ENCODE results near the gene APOL3.
"Not testable (repeated sequence)": the region's sequence is repeated elsewhere in the genome, so short reads cannot be mapped to it uniquely, and the experiment has no call there.

The APOL3 gene

DNA sequence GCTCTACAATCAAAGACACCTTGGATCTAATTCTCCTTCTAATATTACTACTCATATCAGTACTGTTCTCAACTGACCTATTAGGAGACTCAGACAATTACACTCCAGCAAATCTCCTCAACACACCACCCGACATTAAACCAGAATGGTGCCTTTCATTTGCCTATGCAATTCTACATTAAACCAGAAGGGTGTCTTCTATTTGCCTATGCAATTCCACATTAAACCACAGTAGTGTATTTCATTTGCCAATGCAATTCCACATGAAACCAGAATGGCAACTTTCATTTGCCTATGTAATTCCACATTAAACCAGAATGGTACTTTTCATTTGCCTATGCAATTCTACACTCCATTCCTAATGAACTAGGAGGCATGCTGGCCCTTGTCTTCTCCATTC lies 15.3 kb upstream of the APOL3 start:
- no peaks in the 10 kb centered on the region for H3K9me3 ChIP-seq (replicated peaks; ENCODE audit: low read length)
- no peak overlapping the region for H3K4me3 ChIP-seq (ENCODE audit: low read length)
- no peaks in the 10 kb centered on the region for H3K36me3 ChIP-seq (ENCODE audit: insufficient read depth, low read length)
- H3K4me2 ChIP-seq (ENCODE audit: low read length): no peak overlapping the region
- H3K9ac ChIP-seq (ENCODE audit: low read depth, low read length): no peak overlapping the region
- no peaks in the 10 kb centered on the region for H3K4me1 ChIP-seq (ENCODE audit: control insufficient read depth, insufficient read depth, low read length)
- H3K27me3 ChIP-seq (ENCODE audit: control insufficient read depth, insufficient read depth, low read length): peaks cover 10% of the 10 kb centered on the region

DNA sequence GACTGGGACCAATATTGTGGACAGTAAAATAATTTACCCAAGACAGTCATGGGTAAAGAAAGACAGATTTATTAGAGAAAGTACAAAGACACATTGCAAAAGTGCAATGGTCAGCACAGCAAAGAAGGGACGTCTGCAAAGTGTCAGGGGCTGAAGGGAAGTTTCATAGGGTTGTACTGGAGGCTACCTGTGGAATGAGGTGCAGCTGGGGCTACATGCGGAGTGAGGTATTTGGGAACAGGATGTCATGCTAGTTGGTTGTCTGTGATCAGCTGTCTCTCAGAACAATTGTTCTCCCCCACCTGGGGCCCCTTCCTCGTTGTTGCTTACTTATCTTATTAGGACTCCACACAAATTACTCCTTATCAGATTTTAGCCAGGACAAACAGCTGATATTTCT lies 11.4 kb upstream of the APOL3 start:
- Histone ChIP-seq H3K4me1 (ENCODE audit: control insufficient read depth, insufficient read depth, low read length) (no peaks in the 10 kb centered on the region), H3K4me2 (ENCODE audit: low read length) (no peak overlapping the region), H3K36me3 (ENCODE audit: insufficient read depth, low read length) (no peaks in the 10 kb centered on the region), H3K27me3 (ENCODE audit: control insufficient read depth, insufficient read depth, low read length) (peaks cover 30% of the 10 kb centered on the region), H3K9me3 (replicated peaks; ENCODE audit: low read length) (no peaks in the 10 kb centered on the region), H3K9ac (ENCODE audit: low read depth, low read length) (no peak overlapping the region), H3K4me3 (ENCODE audit: low read length) (no peak overlapping the region)

GRCh38 chr22:36166518-36167220 lies 6.1 kb upstream of the APOL3 start:
- no peaks in the 10 kb centered on the region for H3K4me1 ChIP-seq (ENCODE audit: control insufficient read depth, insufficient read depth, low read length)
- H3K36me3 ChIP-seq (ENCODE audit: insufficient read depth, low read length): no peaks in the 10 kb centered on the region
- no peak overlapping the region for H3K9ac ChIP-seq (ENCODE audit: low read depth, low read length)
- no peak overlapping the region for H3K4me2 ChIP-seq (ENCODE audit: low read length)
- peaks cover 65% of the 10 kb centered on the region for H3K27me3 ChIP-seq (ENCODE audit: control insufficient read depth, insufficient read depth, low read length)
- H3K9me3 ChIP-seq (replicated peaks; ENCODE audit: low read length): no peaks in the 10 kb centered on the region
- H3K4me3 ChIP-seq (ENCODE audit: low read length): no peak overlapping the region

- Histone ChIP-seq H3K4me3 (ENCODE audit: low read length) (no peak overlapping the region), H3K36me3 (ENCODE audit: insufficient read depth, low read length) (no peaks in the 10 kb centered on the region), H3K27me3 (ENCODE audit: control insufficient read depth, insufficient read depth, low read length) (peaks cover 65% of the 10 kb centered on the region), H3K9ac (ENCODE audit: low read depth, low read length) (no peak overlapping the region), H3K4me2 (ENCODE audit: low read length) (no peak overlapping the region), H3K4me1 (ENCODE audit: control insufficient read depth, insufficient read depth, low read length) (no peaks in the 10 kb centered on the region), H3K9me3 (replicated peaks; ENCODE audit: low read length) (no peaks in the 10 kb centered on the region)
Observed at GRCh38 chr22:36166086-36166485, 5.5 kb upstream of the APOL3 start.

DNA sequence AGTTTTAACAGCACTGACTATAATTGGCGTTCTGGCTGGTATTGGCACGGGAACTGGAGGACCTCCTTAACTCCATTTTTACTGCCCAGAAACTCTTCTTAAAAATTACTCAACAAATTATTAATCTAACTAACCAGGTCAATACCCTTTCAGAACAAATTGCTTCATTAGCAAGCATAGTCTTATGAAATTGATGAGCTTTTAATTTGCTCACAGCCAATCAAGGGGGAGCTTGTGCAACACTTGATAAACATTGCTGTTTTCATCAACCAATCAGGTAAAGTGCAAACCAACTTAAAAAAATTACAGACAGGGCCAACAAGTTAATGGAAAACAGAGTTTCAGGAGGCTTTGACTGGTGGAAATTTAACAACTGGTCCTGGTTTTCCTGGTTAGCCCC lies 4.6 kb upstream of the APOL3 start:
- H3K4me3 ChIP-seq (ENCODE audit: low read length): no peak overlapping the region

DNA sequence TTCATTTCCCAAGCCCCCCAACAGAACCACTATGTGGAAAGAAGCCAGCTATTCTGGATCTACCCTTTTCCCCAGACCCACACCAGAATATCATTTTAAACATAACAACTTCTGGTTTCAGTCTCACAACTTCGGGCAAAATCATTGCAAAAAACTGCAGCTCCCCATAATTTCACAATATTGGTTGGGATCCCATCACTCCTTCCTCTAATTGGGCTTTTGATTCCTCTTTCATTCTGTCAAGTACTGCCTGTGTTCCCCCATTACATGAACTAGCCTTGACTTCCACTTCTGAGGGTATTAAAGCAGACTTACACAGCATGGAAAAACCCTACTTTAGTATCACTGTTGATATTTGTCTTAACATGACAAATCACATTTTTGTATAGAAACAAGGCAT lies 4.1 kb upstream of the APOL3 start:
- no peaks in the 10 kb centered on the region for H3K9me3 ChIP-seq (replicated peaks; ENCODE audit: low read length)
- peaks cover 64% of the 10 kb centered on the region for H3K27me3 ChIP-seq (ENCODE audit: control insufficient read depth, insufficient read depth, low read length)
- H3K36me3 ChIP-seq (ENCODE audit: insufficient read depth, low read length): no peaks in the 10 kb centered on the region
- H3K4me2 ChIP-seq (ENCODE audit: low read length): no peak overlapping the region
- H3K4me1 ChIP-seq (ENCODE audit: control insufficient read depth, insufficient read depth, low read length): no peaks in the 10 kb centered on the region
- H3K9ac ChIP-seq (ENCODE audit: low read depth, low read length): no peak overlapping the region
- no peak overlapping the region for H3K4me3 ChIP-seq (ENCODE audit: low read length)

More for the DNA sequence above, 4.6 kb upstream of the APOL3 start:
- Histone ChIP-seq H3K9me3 (replicated peaks; ENCODE audit: low read length) (no peaks in the 10 kb centered on the region), H3K4me1 (ENCODE audit: control insufficient read depth, insufficient read depth, low read length) (no peaks in the 10 kb centered on the region), H3K9ac (ENCODE audit: low read depth, low read length) (no peak overlapping the region), H3K4me2 (ENCODE audit: low read length) (no peak overlapping the region), H3K36me3 (ENCODE audit: insufficient read depth, low read length) (no peaks in the 10 kb centered on the region), H3K27me3 (ENCODE audit: control insufficient read depth, insufficient read depth, low read length) (peaks cover 65% of the 10 kb centered on the region)

DNA sequence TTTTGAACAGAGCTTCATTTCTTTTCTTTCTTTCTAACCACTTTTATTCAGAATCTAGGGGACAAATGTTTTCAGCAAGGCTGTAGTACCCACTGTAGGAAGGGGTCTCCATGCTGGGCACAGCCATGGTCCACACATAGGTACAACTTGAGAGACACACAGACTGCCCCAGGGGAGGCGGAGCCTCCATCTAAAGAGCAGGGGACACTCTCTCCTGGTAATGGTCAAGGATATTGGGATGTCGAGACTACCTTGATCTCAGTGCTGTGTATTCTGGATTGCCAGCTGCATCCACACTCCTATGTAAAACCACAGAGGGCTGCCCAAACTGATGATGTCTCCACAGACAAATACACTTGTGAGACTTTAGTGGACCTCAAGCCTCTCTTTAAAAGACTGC lies 2.9 kb upstream of the APOL3 start:
- Histone ChIP-seq H3K4me3 (ENCODE audit: low read length) (no peak overlapping the region), H3K9me3 (replicated peaks; ENCODE audit: low read length) (no peaks in the 10 kb centered on the region), H3K36me3 (ENCODE audit: insufficient read depth, low read length) (no peaks in the 10 kb centered on the region), H3K27me3 (ENCODE audit: control insufficient read depth, insufficient read depth, low read length) (peaks cover 57% of the 10 kb centered on the region), H3K4me2 (ENCODE audit: low read length) (no peak overlapping the region), H3K4me1 (ENCODE audit: control insufficient read depth, insufficient read depth, low read length) (no peaks in the 10 kb centered on the region), H3K9ac (ENCODE audit: low read depth, low read length) (no peak overlapping the region)

DNA sequence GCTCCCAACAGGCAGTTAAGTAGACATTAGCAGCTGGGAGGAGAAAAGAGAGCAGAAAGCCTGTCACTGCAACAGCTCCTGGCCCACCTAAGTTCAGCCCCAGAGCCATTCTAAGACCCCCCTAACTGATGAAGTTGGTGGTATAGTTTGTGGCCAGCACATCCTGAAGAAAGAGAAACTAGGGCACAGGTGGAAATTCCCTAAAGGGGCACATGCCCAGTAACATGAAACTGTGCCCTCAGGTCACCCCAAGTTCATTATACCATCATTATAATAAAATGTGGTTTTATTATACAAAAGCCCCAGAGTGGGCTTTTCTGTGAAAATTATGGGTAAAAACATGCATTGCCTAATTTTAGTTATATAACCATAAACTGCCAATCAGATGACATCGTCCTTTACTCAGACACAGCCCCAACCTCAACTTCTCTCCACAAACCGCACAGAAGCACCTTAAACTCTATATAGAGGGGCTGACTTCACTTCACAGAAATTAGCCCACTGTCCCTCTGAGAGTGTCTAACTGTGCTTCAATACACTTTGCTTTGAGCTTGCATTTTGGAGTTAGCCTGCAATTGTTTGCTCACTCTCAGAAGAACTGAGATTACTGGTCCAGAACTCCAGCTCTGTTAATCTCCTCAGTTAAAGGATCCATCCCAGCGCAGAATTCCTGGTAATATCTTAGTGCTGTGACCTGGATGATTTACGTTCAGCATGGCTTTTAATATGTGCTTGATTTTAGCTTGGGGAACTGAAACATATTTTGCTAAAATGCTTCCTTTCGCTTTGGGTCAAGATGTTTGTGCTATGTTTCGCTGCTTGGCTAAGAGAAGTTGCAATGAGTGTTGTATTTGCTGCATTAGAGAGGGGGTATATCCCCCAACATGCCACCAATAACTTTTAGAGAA lies 1.8 kb upstream of the APOL3 start:
- H3K27me3 ChIP-seq (ENCODE audit: control insufficient read depth, insufficient read depth, low read length): peaks cover 46% of the 10 kb centered on the region
- H3K9ac ChIP-seq (ENCODE audit: low read depth, low read length): no peak overlapping the region
- no peak overlapping the region for H3K4me3 ChIP-seq (ENCODE audit: low read length)
- H3K36me3 ChIP-seq (ENCODE audit: insufficient read depth, low read length): no peaks in the 10 kb centered on the region
- no peak overlapping the region for H3K4me2 ChIP-seq (ENCODE audit: low read length)
- peaks cover 2% of the 10 kb centered on the region for H3K4me1 ChIP-seq (ENCODE audit: control insufficient read depth, insufficient read depth, low read length)
- H3K9me3 ChIP-seq (replicated peaks; ENCODE audit: low read length): no peaks in the 10 kb centered on the region

- not testable (repeated sequence) for H3K36me3 ChIP-seq (ENCODE audit: insufficient read depth, low read length); H3K4me1 ChIP-seq (ENCODE audit: control insufficient read depth, insufficient read depth, low read length); H3K9me3 ChIP-seq (replicated peaks; ENCODE audit: low read length); H3K9ac ChIP-seq (ENCODE audit: low read depth, low read length); H3K4me2 ChIP-seq (ENCODE audit: low read length); H3K4me3 ChIP-seq (ENCODE audit: low read length)
- peaks cover 42% of the 10 kb centered on the region for H3K27me3 ChIP-seq (ENCODE audit: control insufficient read depth, insufficient read depth, low read length)
Observed at GRCh38 chr22:36161793-36162126, 1.2 kb upstream of the APOL3 start.

DNA sequence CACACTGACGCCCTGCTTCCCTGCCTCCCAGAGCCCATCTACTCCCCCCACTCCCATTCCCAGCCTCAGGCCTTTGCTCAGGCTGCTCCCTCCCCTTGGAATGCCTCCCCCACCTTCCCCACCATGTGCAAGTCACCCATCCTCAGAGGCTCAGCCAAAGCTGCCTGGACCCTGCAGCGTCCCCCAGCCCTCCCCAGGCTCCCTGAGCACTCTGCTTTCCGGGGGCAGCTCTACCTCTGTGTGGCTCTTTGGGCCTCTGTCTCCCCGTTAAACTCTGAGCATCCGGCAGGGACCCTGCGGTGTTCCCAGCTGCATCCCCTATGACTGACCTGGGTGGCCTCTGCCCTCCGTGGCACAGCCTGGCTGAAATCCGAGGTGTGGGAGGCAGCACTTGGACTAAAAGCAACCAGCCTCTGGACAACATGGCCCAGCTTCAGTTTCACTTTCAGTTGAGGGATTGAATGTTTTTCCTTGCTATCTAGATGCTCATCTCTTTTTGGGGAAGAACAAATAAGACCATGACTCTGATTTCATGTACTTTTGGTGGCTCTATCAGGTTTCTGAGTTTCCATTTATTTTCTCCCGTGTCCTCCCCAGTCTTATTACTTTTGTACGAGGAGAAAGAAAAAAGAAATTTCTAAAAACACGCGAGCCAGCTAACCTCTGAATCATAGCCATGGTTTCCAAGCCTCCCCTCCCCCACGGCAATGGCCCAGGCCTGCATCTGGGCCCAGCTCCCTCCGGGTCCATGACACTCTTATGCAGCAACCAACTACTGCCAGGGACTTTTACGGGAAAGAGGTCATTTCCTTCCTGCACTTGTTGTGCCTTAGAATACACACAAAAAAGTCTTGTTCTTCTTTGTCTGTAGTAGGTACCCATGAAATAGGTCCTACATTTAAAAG lies 3.8 kb downstream of the APOL3 start:
- no peaks in the 10 kb centered on the region for H3K36me3 ChIP-seq (ENCODE audit: insufficient read depth, low read length)
- peak overlapping the region; percentile 83 for H3K9ac ChIP-seq (ENCODE audit: low read depth, low read length)
- H3K4me1 ChIP-seq (ENCODE audit: control insufficient read depth, insufficient read depth, low read length): peaks cover 21% of the 10 kb centered on the region
- H3K9me3 ChIP-seq (replicated peaks; ENCODE audit: low read length): no peaks in the 10 kb centered on the region
- H3K4me2 ChIP-seq (ENCODE audit: low read length): peak overlapping the region; percentile 86
- H3K27me3 ChIP-seq (ENCODE audit: control insufficient read depth, insufficient read depth, low read length): no peaks in the 10 kb centered on the region
- peak overlapping the region; percentile 66 for H3K4me3 ChIP-seq (ENCODE audit: low read length)

GRCh38 chr22:36156119-36156514 lies 4.4 kb downstream of the APOL3 start:
- Histone ChIP-seq H3K9me3 (replicated peaks; ENCODE audit: low read length) (no peaks in the 10 kb centered on the region), H3K9ac (ENCODE audit: low read depth, low read length) (peak overlapping the region; percentile 83), H3K4me2 (ENCODE audit: low read length) (peak overlapping the region; percentile 86), H3K4me3 (ENCODE audit: low read length) (peak overlapping the region; percentile 66), H3K4me1 (ENCODE audit: control insufficient read depth, insufficient read depth, low read length) (peaks cover 21% of the 10 kb centered on the region), H3K36me3 (ENCODE audit: insufficient read depth, low read length) (no peaks in the 10 kb centered on the region), H3K27me3 (ENCODE audit: control insufficient read depth, insufficient read depth, low read length) (no peaks in the 10 kb centered on the region)

All from skeletal muscle satellite cell (primary cell).